Measurements from ENCODE around the gene GBF1. TPM values are rescaled to one million over a fixed set of nuclear protein-coding genes. Genes with fewer than 3 reads are reported as not detected.

The GBF1 gene
- total RNA-seq, 1 experiment from 2014 or later = 23.7 TPM

GRCh38 chr10:102398172-102399020 lies 153.1 kb downstream of the GBF1 start:
- Histone ChIP-seq H4K8ac (replicated peaks; ENCODE audit: insufficient read length, low read depth, low read length) (no peak overlapping the region), H3K79me1 (ENCODE audit: insufficient read depth, low read depth, low read length, poor library complexity, severe bottlenecking) (no peaks in the 10 kb centered on the region), H3K27ac (ENCODE audit: insufficient read length, low read depth, low read length) (no peak overlapping the region), H2AFZ (ENCODE audit: low read length) (no peak overlapping the region), H4K5ac (ENCODE audit: insufficient read length, low read depth, low read length) (no peak overlapping the region), H2AK5ac (ENCODE audit: insufficient read length, low read length) (no peak overlapping the region), H3K9me3 (ENCODE audit: control insufficient read depth, low read depth, low read length) (no peaks in the 10 kb centered on the region), H3K4me2 (ENCODE audit: insufficient read depth, insufficient read length, low read length) (no peak overlapping the region), H3K56ac (ENCODE audit: insufficient read length, low read depth, low read length) (no peak overlapping the region), H4K91ac (ENCODE audit: insufficient read length, low read depth, low read length) (no peak overlapping the region), H3T11ph (ENCODE audit: low read length) (no peak overlapping the region), H3K14ac (ENCODE audit: insufficient read depth, low read length) (no peak overlapping the region), H4K20me1 (ENCODE audit: control insufficient read depth, insufficient read depth, insufficient read length) (peaks cover 4% of the 10 kb centered on the region), H3K79me2 (ENCODE audit: insufficient read depth, low read length) (no peaks in the 10 kb centered on the region), H3K4ac (ENCODE audit: low read depth, low read length) (no peak overlapping the region), H3K18ac (ENCODE audit: insufficient read length, low read depth, low read length) (no peak overlapping the region), H3K9ac (ENCODE audit: extremely low read depth, insufficient read length, low read length) (no peak overlapping the region), H3K27me3 (ENCODE audit: insufficient read depth, low read length) (peaks cover 3% of the 10 kb centered on the region; the same call in 1 of the 2 replicates), H2BK15ac (ENCODE audit: low read depth, low read length) (no peak overlapping the region), H2BK120ac (ENCODE audit: low read depth, low read length, poor library complexity, severe bottlenecking) (no peak overlapping the region), H3K4me1 (ENCODE audit: insufficient read depth, low read length) (no peaks in the 10 kb centered on the region), H2BK5ac (ENCODE audit: insufficient read length, low read length) (no peak overlapping the region), H2BK12ac (ENCODE audit: insufficient read length, low read depth, low read length) (no peak overlapping the region), H2BK20ac (ENCODE audit: low read depth, low read length, poor library complexity, severe bottlenecking) (no peak overlapping the region), H3K23ac (ENCODE audit: insufficient read length, low read depth, low read length) (no peak overlapping the region), H3K23me2 (ENCODE audit: insufficient read length, low read depth, low read length, poor library complexity, severe bottlenecking) (peaks cover 17% of the 10 kb centered on the region)
- Mint-ChIP-seq H3K4me1 (peaks cover 17 to 31% of the 10 kb centered on the region in 2 experiments), H3K36me3 (ENCODE audit: insufficient read depth in 1 of 3, low read depth in 3 of 3) (peaks cover 1 to 31% (median 21%) of the 10 kb centered on the region in 3 experiments; a peak in 5 of 7 replicates), H3K27ac (no peak overlapping the region), H3K9me3 (no peaks in the 10 kb centered on the region), H3K4me3 (peak overlapping the region; percentile 47 to 75), H3K27me3 (ENCODE audit: low read depth) (peaks cover 49% of the 10 kb centered on the region)
- no CpG with 5 or more reads among the region's 21 CpGs for WGBS (ENCODE audit: extremely low coverage, insufficient read length, low lambda C conversion rate)
- DNase-seq = no peak
- TF ChIP-seq CTCF (conservative IDR thresholded peaks at IDR 0.05) = no peak
